A549 (cell line): ENCODE measurements around the gene TRIM10.

Experiments
- CBX2 ChIP-seq: fragments of 200-600 bp; sonication (generic); IDR thresholded peaks from 2 replicates; pipeline ENCODE4 v1.6.1; 2016; ENCODE audit warnings: low read depth, mild to moderate bottlenecking, borderline replicate concordance
- CTCF ChIP-seq: fragments of >200 bp; sonication (Bioruptor Twin); formaldehyde crosslinking; IDR thresholded peaks from 3 replicates; pipeline ENCODE4 v1.5.1; 2016
- EP300 ChIP-seq, 2 experiments: fragments of >200 bp; sonication (Bioruptor Twin); formaldehyde crosslinking; IDR thresholded peaks; 2 replicates in 1 of 2; 3 replicates in 1 of 2; pipeline ENCODE4 v1.6.1; 2016 to 2017
- RAD21 ChIP-seq, 2 experiments: fragments of >200 bp in 1 of 2; sonication (Bioruptor Twin) in 1 of 2; formaldehyde crosslinking in 1 of 2; IDR thresholded peaks in 1 of 2; conservative IDR thresholded peaks in 1 of 2; 2 replicates in 1 of 2; 3 replicates in 1 of 2; pipeline ENCODE4 v1.6.1; 2012 to 2018; ENCODE audit warnings: inconsistent platforms in 1 of 2
- RCOR1 ChIP-seq: fragments of 150-350 bp; IDR thresholded peaks from 2 replicates; pipeline ENCODE4 v1.6.1; 2014; ENCODE audit warnings: antibody characterized with exemption, low read length, low read depth

- TF ChIP-seq CTCF: no peak
- TF ChIP-seq RAD21 (conservative IDR thresholded peaks at IDR 0.05 in 1 of 2, IDR thresholded peaks at IDR 0.05 in 1 of 2): no peak
- no peak for TF ChIP-seq EP300 (IDR thresholded peaks at IDR 0.05)
- no peak for TF ChIP-seq CBX2
- no peak for TF ChIP-seq RCOR1
Measured at GRCh38 chr6:30152910-30153610, 8.0 kb downstream of the TRIM10 start.
